HG02798 (cell line): ENCODE data around the gene TP53INP2.
"Not testable (repeated sequence)": the region's sequence is repeated elsewhere in the genome, so short reads cannot be mapped to it uniquely, and the experiment has no call there.

Experiments used
- ATAC-seq: cut with Tn5 transposase; IDR thresholded peaks from one replicate; pipeline ENCODE4 v1.9.1; 2021; ENCODE audit warnings: mild to moderate bottlenecking; ENCODE audit not compliant: unreplicated experiment, poor library complexity

Gene TP53INP2

DNA sequence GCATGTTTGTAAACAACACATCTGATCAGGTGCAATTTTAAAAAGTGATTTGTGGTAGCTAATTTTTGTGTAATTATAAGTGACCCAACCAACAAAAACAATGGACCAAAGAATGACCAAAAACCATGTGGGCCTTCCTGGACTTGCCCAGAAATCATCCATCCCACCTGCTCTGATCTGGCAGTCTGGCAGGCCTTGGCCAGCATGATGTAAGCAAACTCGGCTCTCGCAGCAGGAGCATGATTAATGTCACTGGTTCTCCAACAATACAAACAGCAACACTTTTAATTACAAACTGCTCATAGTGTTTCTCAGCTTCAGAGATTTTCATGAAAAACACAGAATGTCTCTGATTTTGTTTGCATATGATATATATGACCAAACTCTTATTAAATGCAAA, 16.1 kb downstream of the TP53INP2 start:
- ATAC-seq, result no peak

DNA sequence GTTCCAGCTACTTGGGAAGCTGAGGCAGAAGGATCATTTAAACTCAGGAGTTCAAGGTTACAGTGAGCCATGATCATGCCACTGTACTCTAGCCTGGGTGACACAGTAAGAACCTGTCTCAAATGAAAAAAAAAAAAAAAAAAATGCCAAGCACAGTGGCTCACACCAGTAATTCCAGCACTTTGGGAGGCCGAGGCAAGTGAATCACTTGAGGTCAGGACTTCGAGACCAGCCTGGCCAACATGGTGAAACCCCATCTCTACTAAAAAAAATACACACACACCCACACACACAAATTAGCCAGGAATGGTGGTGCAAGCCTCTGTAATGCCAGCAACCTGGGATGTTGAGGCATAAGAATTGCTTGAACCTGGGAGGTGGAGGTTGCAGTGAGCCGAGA, 18.4 kb downstream of the TP53INP2 start:
- ATAC-seq, result not testable (repeated sequence)

DNA sequence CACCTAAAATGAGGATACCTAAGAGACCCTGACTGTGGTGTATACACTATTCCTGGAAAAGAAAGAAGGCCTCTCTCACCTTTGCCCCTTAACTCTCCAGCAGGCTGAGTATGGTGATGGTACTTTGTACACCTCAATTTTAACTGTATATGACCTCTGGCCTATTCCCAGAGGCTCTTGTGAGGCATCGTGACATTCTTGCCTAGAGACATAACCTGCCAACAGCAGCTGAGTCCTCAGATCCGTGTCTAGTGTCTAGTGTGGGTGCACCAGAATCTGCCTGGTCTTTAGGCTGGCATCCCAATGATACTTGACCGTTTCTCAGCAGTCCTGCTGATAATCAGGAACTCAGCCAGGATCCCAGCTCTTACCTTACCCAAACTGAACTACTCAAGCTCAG, 20.0 kb downstream of the TP53INP2 start:
- no peak for ATAC-seq

DNA sequence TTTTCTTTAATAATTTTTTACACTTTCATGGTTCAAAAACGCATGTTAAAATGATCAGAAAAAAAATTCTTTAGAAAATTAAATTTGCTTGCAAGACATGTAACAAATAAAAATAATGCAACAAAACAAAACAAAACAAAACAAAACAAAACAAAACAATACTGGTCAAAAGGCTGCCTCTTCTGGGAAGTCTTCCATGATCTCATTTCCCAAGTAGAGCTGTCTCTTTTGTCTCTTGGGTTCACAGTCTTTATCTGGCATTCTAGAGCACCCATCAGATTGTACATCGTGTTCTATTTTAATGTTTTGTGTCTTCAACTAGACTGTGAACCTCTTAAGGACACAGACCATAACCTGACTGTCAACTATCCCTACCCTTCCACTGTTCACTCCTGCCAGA, 25.3 kb downstream of the TP53INP2 start:
- no peak for ATAC-seq

DNA sequence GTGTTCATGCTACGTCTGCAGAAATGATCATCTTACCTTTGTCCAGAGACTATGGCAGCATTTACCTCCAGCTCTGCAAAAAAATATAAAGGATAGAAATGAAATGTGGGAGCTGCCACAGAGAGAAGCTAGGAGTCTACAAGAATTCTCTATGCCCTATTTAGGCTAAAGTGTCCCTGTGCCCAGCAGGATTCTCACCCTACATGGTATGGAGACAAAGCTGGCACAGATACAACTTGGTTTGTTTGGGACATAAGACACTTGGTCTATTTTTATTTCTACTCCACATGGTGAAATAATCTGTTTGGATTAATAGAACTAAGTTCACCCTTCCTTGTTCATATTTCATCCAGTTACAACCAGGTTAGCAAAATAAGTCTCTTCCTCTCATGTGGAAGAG, 28.4 kb downstream of the TP53INP2 start:
- no peak for ATAC-seq

DNA sequence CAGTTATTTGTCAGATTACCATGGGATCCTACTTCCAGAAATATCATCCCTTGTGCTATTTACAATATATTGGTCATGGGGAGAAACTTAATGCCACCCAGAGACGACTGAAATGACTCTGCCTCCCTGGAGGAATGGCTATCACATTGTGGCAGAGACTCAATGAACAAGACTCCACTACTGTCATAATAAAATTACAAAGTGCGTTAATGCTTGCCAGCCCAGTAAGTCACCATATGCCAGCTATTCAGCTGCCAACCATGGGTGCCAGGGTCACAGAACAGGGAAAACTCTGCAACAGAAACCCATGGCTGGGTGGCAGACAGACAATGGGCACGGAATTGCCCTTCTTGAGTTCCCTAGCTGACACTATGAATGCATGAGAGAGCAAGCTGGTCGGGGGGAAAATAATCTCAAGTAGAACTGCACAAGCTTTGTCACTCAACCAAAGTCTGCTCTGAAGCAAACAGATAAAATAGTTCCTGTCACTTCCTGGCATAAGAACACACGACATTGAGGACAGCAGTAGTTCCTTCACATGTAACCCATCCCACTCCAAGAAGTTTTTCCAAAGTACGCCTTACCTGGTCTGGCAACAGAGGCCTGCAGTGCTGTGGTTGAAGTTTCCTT, 32.1 kb downstream of the TP53INP2 start:
- ATAC-seq, result no peak

DNA sequence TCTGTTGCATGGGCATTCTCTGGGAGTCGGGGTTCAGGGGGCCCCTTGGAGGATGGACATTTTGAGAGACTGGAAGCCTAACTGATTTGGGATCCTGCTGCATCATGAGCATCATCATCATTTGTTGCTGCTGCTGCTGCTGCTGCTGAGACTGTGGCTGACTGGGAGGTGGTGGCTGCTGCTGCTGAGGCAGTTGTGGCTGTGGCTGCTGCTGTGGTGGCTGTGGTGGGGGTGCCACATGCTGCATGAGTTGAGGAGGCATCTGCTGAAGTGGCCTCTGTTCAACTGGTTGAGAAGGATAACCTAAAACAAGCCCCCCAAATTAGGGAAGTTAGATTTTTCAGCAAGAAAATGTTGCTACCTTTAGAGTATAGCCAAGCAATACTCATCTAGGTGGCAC, 38.9 kb downstream of the TP53INP2 start:
- ATAC-seq, result no peak

DNA sequence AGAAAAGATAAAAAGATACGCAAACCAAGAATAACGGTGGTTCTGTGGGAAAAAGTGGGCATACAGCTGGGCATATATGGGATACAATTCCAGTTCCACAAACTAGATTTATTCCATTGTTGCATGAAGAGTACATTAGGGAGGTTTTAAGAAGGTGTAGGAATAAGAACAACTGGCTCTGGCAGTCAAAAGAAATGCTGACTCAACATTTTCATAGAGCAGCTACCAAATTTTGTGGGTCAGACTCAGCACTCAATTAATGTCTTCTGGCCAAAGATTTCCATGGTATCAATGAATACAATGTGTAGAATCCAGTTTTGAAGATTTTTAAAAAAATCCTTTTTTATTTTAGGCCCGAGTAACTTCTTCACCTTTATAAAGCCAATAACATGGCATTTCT, 40.2 kb downstream of the TP53INP2 start:
- no peak for ATAC-seq

DNA sequence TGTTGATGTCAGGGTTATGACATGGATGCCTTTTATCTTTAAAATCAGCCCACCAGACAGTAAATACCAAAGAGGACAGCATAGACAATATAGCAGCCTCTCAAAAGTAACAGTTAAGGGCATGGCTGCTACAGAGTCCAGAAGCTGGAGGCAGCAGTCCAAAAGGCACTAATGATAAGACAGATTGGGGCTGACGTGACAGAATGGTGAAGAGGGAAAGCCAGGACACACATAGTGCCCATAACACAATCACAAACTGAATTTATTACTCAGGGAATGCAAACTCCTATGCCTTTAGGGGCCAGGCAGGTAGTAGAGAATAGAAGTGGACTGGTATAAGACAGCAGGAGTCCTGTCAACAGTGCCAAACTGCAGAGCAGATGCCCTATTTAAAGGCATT, 40.7 kb downstream of the TP53INP2 start:
- no peak for ATAC-seq

DNA sequence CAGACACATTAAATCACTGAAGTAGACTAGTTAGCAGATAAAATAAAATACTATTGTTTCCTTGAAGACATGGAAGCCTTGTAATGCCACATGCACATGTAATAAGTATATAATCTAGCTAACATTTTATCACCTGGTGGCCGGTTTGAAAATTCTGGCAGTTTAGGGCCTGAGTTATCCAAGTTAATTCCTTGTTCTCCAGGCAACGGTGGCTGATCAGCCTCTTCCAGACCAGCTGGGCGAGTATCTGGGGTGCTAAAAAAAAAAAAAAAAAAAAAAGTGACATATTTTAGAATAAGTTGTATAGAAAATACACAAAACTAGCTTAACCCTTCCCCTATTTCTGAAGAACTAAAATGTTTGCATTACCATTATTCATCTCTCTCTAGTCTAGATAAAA, 42.5 kb downstream of the TP53INP2 start:
- ATAC-seq, result no peak

DNA sequence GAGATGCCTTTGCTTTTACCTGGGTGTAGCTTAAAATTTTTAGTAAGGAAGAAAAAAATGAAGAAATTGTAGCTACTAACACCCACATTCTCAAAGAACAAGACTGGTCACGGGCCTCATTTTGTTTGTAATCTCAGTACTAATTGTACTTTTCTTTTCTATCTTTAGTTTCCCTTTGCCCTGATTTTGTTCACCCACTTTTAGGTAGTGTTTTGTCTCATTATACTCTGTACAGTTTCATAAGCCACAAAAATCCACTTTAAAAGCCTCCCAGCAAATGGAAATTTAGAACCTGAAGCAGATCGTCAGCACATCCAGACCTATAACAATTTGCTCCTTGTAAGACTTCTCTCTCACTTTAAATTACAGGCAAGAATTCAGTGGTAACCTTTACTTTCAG, 43.3 kb downstream of the TP53INP2 start:
- no peak for ATAC-seq

DNA sequence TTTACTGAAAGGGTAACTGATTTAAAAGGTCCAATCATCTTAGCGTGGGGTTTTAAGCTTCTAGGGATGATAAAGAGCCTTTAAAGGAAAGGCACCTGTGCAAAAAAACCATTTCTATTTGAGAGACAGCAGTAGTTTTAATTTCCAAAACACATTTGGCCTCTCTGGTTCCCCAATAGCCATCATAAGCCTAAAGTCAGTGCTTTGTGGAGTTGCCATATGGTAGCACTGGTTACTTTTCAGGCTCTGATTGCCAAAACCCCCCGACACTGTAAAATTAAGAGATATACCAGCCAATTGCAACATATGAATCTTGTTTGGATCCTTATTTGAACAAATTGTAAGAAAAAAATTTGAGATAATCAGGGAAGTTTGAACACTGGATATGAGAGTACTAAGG, 44.6 kb downstream of the TP53INP2 start:
- ATAC-seq, result no peak

DNA sequence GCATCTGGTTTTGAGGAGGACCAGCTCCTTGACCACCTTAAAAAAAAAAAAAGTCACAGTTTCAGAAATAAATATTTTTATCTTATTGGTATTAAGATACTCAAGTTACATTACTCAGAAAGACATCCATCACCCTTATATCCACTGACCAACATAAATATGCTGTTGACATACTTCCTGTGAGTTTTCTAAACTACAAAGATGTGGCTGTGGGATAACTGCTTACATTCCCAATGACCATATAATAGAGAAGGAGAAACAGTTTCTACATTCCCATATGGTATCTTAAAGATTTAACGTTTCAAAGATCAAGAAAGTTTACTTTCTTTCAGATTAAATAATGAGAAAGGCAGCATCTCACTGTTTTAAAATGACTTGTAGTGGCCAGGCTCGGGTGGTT, 46.3 kb downstream of the TP53INP2 start:
- ATAC-seq, result no peak

DNA sequence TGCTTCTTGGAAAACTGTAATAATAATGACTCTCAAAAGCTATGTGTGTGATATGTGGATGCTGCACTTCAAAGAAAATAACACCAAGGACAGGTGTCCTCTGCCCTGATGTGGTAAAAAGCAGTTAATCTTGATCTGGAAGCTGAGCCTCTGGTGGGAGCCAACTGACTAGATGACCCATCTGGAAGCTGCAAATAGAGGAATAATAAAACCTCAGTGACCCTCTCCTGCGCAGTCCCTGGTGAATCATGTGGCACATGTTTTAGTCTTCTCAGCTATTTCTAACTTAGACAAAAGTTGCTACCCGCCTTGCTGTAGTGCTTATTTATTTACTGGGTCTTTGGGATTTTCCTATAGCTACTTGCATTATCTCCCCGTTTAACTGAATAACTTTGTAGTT, 47.3 kb downstream of the TP53INP2 start:
- ATAC-seq, result no peak

DNA sequence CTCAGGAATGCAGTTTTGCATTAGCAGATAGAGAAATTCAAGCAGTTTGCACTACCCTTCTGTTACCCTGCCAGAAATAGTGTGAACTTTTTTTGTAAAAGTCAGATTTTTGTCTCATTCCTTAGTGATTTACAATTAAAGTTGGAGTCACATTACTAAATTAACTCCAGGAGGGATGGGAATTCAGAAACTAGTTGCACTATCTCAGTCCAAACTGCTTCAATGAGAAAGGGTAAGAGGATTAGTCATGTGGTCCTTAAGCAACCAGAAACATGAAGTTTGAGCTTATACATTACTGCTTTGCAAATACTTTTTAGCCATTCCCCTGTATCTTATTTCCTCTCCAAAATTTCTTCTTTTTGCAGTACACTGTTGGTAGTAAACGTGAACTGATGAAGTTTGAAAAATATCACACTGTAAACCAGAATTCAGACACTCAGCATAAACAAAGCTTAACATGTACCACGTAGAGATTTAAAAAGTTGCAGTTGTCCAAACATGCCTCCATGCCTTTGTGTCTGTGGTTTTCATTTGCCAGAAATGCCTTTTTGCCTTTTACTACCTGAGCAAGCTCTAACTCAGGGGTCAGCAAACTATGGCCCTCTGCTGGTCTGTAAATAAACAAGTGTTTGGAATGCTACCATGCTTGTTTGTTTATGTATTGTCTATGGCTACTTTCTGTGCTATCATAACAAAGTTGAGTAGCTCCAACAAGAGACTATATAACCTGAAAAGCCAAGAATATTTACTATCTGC, 49.7 kb downstream of the TP53INP2 start:
- no peak for ATAC-seq

DNA sequence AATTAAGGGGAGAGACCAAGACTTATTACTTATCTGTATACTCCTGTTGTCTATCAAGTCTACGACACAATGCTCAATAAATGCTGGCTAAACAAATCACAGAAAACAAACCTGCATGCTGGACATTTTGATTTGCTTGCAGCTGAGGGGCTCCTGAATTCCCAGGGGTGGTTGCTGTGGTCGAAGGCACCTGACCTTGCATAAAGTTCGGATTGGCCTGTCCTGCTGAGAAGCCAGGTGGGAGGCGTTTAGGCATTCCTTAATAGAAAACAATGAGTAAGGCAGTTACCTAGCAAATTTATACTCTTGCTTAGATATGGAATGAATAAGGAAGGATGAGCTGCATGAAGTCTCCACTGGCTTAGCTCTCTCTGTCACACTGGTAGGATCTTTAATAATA, 50.5 kb downstream of the TP53INP2 start:
- ATAC-seq, result no peak

DNA sequence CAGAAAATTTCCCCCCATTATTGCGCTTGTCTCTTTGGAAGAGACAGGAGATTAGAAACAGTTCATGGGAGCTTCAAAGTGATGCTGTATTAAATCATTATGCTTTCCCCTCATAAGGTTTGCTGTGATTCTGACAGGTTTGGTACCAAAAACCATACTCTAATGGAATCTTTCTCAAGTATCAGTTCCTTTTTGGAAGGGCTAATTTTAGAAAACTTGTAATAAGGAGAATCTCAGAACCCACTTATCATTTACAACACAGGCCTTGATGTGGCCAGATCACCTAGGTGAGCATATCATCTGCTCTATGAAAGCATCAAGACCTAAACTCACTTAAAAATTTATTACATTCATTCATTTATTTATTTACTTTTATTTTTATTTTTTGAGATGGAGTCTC, 51.2 kb downstream of the TP53INP2 start:
- no peak for ATAC-seq

DNA sequence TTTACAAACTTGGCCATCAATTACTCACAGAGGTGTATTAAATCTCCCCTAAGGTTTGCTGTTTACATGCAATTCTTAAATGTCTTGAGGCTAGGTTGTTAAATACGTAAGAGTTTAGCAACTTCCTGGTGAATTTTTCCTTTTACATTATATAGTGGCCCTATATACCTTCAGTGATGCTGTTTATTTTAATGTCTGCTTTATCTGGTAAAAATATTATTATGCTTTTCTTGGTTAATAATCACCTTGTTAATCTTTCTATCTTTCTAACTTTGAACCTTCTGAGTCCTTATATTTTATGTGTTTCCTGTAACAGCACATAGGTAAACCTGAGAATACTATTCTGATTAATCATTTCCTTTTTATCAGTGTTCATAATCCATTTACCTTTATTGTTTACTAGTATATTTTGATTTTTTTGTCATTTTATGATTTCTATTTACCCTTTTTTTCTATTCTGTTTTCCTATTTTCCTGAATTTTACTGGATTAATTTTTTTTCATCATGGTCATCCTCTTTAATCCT, 57.9 kb downstream of the TP53INP2 start:
- ATAC-seq, result no peak
